GM12874 (cell line): Measurements from ENCODE around the gene MRPL45.

Experiments used
- CTCF ChIP-seq: IDR thresholded peaks from 2 replicates; pipeline ENCODE4 v1.5.1; 2011; ENCODE audit warnings: low read depth, mild to moderate bottlenecking, control low read depth, low read length, moderate library complexity; ENCODE audit not compliant: insufficient read depth

MRPL45 gene

GRCh38 chr17:38355251-38355650, 58.3 kb downstream of the MRPL45 start:
- TF ChIP-seq CTCF: no peak

DNA sequence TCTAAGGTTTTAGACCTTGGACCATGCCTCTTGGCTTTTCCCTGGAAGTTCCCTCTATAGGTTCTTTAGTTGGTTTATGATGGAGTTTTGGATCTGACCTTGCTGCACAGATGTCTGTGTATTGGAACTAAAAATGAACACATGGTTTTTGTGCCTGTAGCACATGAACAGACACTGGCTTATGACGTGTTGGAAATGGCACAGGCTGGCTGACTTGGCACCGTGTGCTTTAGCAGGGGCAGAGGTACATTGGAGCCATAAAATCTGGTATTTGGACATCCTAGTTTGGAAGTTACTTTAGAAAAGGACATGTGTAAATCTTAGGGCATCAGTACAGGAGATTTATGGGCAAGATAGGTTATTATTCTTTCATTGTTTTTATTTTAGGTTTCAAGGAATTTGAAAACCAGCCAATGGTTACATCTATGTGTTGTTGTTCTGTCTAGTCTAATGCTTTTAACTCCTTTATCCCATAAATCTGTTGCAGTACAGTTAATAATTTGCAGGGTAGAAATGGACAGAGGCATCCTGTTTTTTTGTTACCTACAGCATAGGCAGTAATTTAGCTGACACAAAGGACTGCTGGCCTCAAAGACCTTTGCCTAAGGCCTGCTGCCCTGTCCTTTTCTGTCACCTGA, 60.6 kb downstream of the MRPL45 start:
- TF ChIP-seq CTCF: no peak

GRCh38 chr17:38358586-38359513, 61.9 kb downstream of the MRPL45 start:
- no peak for TF ChIP-seq CTCF

- no peak for TF ChIP-seq CTCF
These were observed 64.9 kb downstream of the MRPL45 start for GRCh38 chr17:38361694-38362465.

DNA sequence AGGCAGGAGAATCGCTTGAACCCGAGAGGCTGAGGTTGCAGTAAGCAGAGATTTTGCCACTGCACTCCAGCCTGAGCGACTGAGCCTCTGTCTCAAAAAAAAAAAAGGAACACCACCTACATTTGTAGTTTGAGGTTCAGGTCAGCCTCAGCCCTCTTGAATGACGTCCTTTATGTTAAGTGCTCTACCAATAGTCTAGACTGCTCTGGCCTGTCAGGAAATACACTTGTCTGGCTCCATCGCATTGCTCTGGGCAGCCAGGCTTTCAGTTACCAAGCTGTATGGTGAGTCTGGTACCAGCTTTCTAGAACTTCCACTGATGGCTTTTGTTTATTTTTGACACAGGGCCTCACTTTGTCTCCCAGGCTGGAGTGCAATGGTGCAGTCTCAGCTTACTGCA, 66.0 kb downstream of the MRPL45 start:
- no peak for TF ChIP-seq CTCF

- no peak for TF ChIP-seq CTCF
These were observed 67.8 kb downstream of the MRPL45 start for GRCh38 chr17:38364741-38365140.

DNA sequence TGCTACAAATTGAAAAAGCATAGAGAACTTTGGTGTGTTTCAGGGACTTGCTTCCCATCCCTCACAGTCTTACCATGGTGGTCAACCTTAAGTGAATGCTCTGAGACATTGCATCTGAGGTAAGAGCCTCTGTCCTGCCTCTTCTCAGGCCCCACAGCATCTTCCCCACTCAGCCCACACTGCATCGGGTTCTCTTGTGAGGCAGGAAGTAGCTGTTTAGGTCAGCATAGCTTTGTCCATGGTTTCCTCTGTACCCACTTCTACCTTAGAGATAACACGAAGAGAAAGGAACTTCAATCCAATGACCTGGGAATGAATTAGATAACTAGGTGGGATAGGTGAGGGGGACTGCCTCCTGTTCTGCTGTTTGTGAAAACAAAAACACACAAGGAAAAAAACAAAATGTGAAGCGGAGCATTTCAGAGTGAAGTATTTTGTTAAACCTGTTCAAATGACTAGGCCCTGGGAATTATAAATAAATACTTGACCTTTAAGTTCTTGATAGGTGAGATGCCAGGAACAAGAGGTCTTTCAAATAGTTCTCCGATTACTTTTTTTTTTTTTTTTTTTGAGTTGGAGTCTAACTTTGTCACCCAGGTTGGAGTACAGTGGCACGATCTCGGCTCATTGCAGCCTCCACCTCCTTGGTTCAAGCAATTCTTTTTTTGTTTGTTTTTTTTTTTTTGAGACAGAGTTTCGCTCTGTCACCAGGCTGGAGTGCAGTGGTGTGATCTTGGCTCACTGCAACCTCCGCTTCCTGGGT, 72.3 kb downstream of the MRPL45 start:
- TF ChIP-seq CTCF: no peak
